H9 (cell line): ENCODE measurements around the gene EGLN1. TPM values are rescaled to one million over a fixed set of nuclear protein-coding genes. Genes with fewer than 3 reads are reported as not detected.

Source experiments
- DNase-seq: peaks from one replicate; pipeline ENCODE4 v3.0.0-alpha.2; 2017
- H2AFZ ChIP-seq: one replicate; pipeline ENCODE4 v1.6.1; 2013; ENCODE audit warnings: mild to moderate bottlenecking, low read length, control low read depth, moderate library complexity
- H2AK5ac ChIP-seq: 2 replicates; pipeline ENCODE4 v1.6.1; 2013; ENCODE audit warnings: low read length, control low read depth, mixed read lengths; ENCODE audit not compliant: insufficient read length
- H2BK120ac ChIP-seq: one replicate; pipeline ENCODE4 v1.6.1; 2013; ENCODE audit warnings: low read depth, mild to moderate bottlenecking, low read length, control low read depth, inconsistent platforms; ENCODE audit not compliant: poor library complexity, severe bottlenecking
- H2BK12ac ChIP-seq: 2 replicates; pipeline ENCODE4 v1.6.1; 2013; ENCODE audit warnings: low read length, control low read depth, mixed read lengths, low read depth; ENCODE audit not compliant: insufficient read length
- H2BK15ac ChIP-seq: 2 replicates; pipeline ENCODE4 v1.6.1; 2013; ENCODE audit warnings: low read depth, low read length, control low read depth
- H2BK20ac ChIP-seq: one replicate; pipeline ENCODE4 v1.6.1; 2013; ENCODE audit warnings: low read depth, mild to moderate bottlenecking, low read length, control low read depth, inconsistent platforms; ENCODE audit not compliant: poor library complexity, severe bottlenecking
- H2BK5ac ChIP-seq: 2 replicates; pipeline ENCODE4 v1.6.1; 2013; ENCODE audit warnings: low read length, control low read depth, mixed read lengths; ENCODE audit not compliant: insufficient read length
- H3K14ac ChIP-seq: 2 replicates; pipeline ENCODE4 v1.6.1; 2013; ENCODE audit warnings: low read length, control low read depth; ENCODE audit not compliant: insufficient read depth
- H3K18ac ChIP-seq: 2 replicates; pipeline ENCODE4 v1.6.1; 2013; ENCODE audit warnings: low read depth, mild to moderate bottlenecking, mixed read lengths, low read length, control low read depth; ENCODE audit not compliant: insufficient read length
- H3K23ac ChIP-seq: 2 replicates; pipeline ENCODE4 v1.6.1; 2013; ENCODE audit warnings: low read length, control low read depth, mixed read lengths, low read depth; ENCODE audit not compliant: insufficient read length
- H3K23me2 ChIP-seq: 2 replicates; pipeline ENCODE4 v1.6.1; 2013; ENCODE audit warnings: low read depth, mild to moderate bottlenecking, mixed read lengths, low read length, control low read depth; ENCODE audit not compliant: insufficient read length, poor library complexity, severe bottlenecking
- H3K27ac ChIP-seq: 2 replicates; pipeline ENCODE4 v1.5.1; 2013; ENCODE audit warnings: low read length, control low read depth, mixed read lengths, low read depth; ENCODE audit not compliant: insufficient read length
- H3K27me3 ChIP-seq: 2 replicates; pipeline ENCODE4 v1.6.1; 2013; ENCODE audit warnings: low read length, control low read depth, inconsistent platforms; ENCODE audit not compliant: insufficient read depth
- H3K4ac ChIP-seq: 2 replicates; pipeline ENCODE4 v1.6.1; 2013; ENCODE audit warnings: low read depth, mild to moderate bottlenecking, control low read depth, inconsistent platforms, low read length, moderate library complexity
- H3K4me1 ChIP-seq: 2 replicates; pipeline ENCODE4 v1.6.1; 2013; ENCODE audit warnings: low read length, control low read depth, inconsistent platforms; ENCODE audit not compliant: insufficient read depth
- H3K4me2 ChIP-seq: 2 replicates; pipeline ENCODE4 v1.6.1; 2013; ENCODE audit warnings: low read length, control low read depth, mixed read lengths; ENCODE audit not compliant: insufficient read length, insufficient read depth
- H3K56ac ChIP-seq: 2 replicates; pipeline ENCODE4 v1.6.1; 2013; ENCODE audit warnings: low read depth, mild to moderate bottlenecking, mixed read lengths, low read length, control low read depth; ENCODE audit not compliant: insufficient read length
- H3K79me1 ChIP-seq: 2 replicates; pipeline ENCODE4 v1.6.1; 2013; ENCODE audit warnings: low read depth, mild to moderate bottlenecking, moderate library complexity, low read length, control low read depth, inconsistent platforms; ENCODE audit not compliant: insufficient read depth, poor library complexity, severe bottlenecking
- H3K79me2 ChIP-seq: 2 replicates; pipeline ENCODE4 v1.6.1; 2013; ENCODE audit warnings: low read length, control low read depth, inconsistent platforms; ENCODE audit not compliant: insufficient read depth
- H3K9ac ChIP-seq: 2 replicates; pipeline ENCODE4 v1.6.1; 2013; ENCODE audit warnings: low read length, control low read depth, mixed read lengths; ENCODE audit not compliant: insufficient read length; ENCODE audit errors: extremely low read depth
- H3K9me3 ChIP-seq: one replicate; pipeline ENCODE4 v1.6.1; 2013; ENCODE audit warnings: low read depth, low read length, inconsistent platforms; ENCODE audit not compliant: control insufficient read depth
- H3T11ph ChIP-seq: one replicate; pipeline ENCODE4 v1.6.1; 2013; ENCODE audit warnings: mild to moderate bottlenecking, low read length, control low read depth, inconsistent platforms
- H4K20me1 ChIP-seq: one replicate; pipeline ENCODE4 v1.6.1; 2013; ENCODE audit not compliant: control insufficient read depth, insufficient read length, insufficient read depth
- H4K5ac ChIP-seq: 2 replicates; pipeline ENCODE4 v1.6.1; 2013; ENCODE audit warnings: low read depth, mild to moderate bottlenecking, mixed read lengths, low read length, control low read depth; ENCODE audit not compliant: insufficient read length
- H4K8ac ChIP-seq: replicated peaks from 2 replicates; pipeline ENCODE4 v1.6.1; 2013; ENCODE audit warnings: low read length, control low read depth, mixed read lengths, low read depth; ENCODE audit not compliant: insufficient read length
- H4K91ac ChIP-seq: 2 replicates; pipeline ENCODE4 v1.6.1; 2013; ENCODE audit warnings: low read depth, mild to moderate bottlenecking, moderate library complexity, mixed read lengths, low read length, control low read depth; ENCODE audit not compliant: insufficient read length
- H3K27ac Mint-ChIP-seq, 3 experiments: 2 replicates in 2 of 3; 3 replicates in 1 of 3; pipeline ENCODE4 v1.8.0; 2020 to 2021; ENCODE audit warnings: mixed read lengths in 3 of 3, mild to moderate bottlenecking in 1 of 3, moderate library complexity in 1 of 3
- H3K27me3 Mint-ChIP-seq: 2 replicates; pipeline ENCODE4 v1.8.0; 2021; ENCODE audit warnings: low read depth, mild to moderate bottlenecking, moderate library complexity, mixed read lengths
- H3K36me3 Mint-ChIP-seq, 3 experiments: 2 replicates in 2 of 3; 3 replicates in 1 of 3; pipeline ENCODE4 v1.8.0; 2020 to 2021; ENCODE audit warnings: low read depth in 3 of 3, mixed read lengths in 3 of 3; ENCODE audit not compliant: insufficient read depth in 1 of 3
- H3K4me1 Mint-ChIP-seq, 2 experiments: 2 replicates each; pipeline ENCODE4 v1.8.0; 2020; ENCODE audit warnings: mixed read lengths in 2 of 2
- H3K4me3 Mint-ChIP-seq, 2 experiments: 2 replicates in 1 of 2; 3 replicates in 1 of 2; pipeline ENCODE4 v1.8.0; 2020 to 2021; ENCODE audit warnings: mild to moderate bottlenecking in 2 of 2, mixed read lengths in 2 of 2, moderate library complexity in 1 of 2
- H3K9me3 Mint-ChIP-seq, 2 experiments: 2 replicates in 1 of 2; 3 replicates in 1 of 2; pipeline ENCODE4 v1.8.0; 2020; ENCODE audit warnings: mild to moderate bottlenecking in 2 of 2, mixed read lengths in 2 of 2, moderate library complexity in 1 of 2
- CTCF ChIP-seq: fragments of 200-600 bp; sonication (generic); conservative IDR thresholded peaks from 3 replicates; pipeline ENCODE4 v1.8.0; 2021; ENCODE audit warnings: antibody characterized with exemption, mild to moderate bottlenecking
- WGBS: extraction: QIAGEN DNeasy Blood & Tissue Kit; methylation state at CpG from one replicate; pipeline ENCODE4 v1.1.7; 2013; ENCODE audit warnings: missing lambda C conversion rate, low lambda C conversion rate, mixed read lengths; ENCODE audit not compliant: insufficient read length; ENCODE audit errors: extremely low coverage; 5-methylcytosine and 5-hydroxymethylcytosine counted together
- total RNA-seq: library from RNA; stranded (reverse); gene quantifications from 2 replicates; pipeline ENCODE4 v1.2.1, GENCODE V29; 2021

EGLN1 gene
- total RNA-seq, 1 experiment from 2014 or later: 8.4 TPM

GRCh38 chr1:231376101-231376500 is 46.0 kb downstream of the EGLN1 start:
- H3K36me3 Mint-ChIP-seq: no peaks in the 10 kb centered on the region

More at GRCh38 chr1:231376101-231376500, 46.0 kb downstream of the EGLN1 start:
- Histone ChIP-seq H3K9ac (no peak overlapping the region), H2AK5ac (no peak overlapping the region), H4K20me1 (no peaks in the 10 kb centered on the region), H3K56ac (no peak overlapping the region), H3K23ac (no peak overlapping the region), H3K79me1 (no peaks in the 10 kb centered on the region), H4K8ac (no peak overlapping the region), H3K23me2 (no peaks in the 10 kb centered on the region), H4K5ac (no peak overlapping the region), H3K18ac (no peak overlapping the region), H3T11ph (no peak overlapping the region), H2BK20ac (no peak overlapping the region), H3K4ac (no peak overlapping the region), H3K4me1 (no peaks in the 10 kb centered on the region), H4K91ac (no peak overlapping the region), H3K14ac (no peak overlapping the region), H3K27me3 (no peaks in the 10 kb centered on the region), H3K4me2 (no peak overlapping the region), H3K79me2 (no peaks in the 10 kb centered on the region), H2BK15ac (no peak overlapping the region), H2BK120ac (no peak overlapping the region), H2BK5ac (no peak overlapping the region), H2AFZ (no peak overlapping the region), H3K9me3 (no peaks in the 10 kb centered on the region), H2BK12ac (no peak overlapping the region), H3K27ac (no peak overlapping the region)
- no peaks in the 10 kb centered on the region for H3K27me3 Mint-ChIP-seq
- DNase-seq: no peak
- peaks cover 11 to 16% of the 10 kb centered on the region in 2 experiments for H3K4me1 Mint-ChIP-seq
- H3K27ac Mint-ChIP-seq: no peak overlapping the region
- no peak overlapping the region for H3K4me3 Mint-ChIP-seq
- no peaks in the 10 kb centered on the region for H3K9me3 Mint-ChIP-seq
- no CpG with 5 or more reads among the region's 4 CpGs for WGBS
- no peak for TF ChIP-seq CTCF
